PC-3 (cell line): ENCODE measurements around the gene CAPZB. TPM values are rescaled to one million over a fixed set of nuclear protein-coding genes. Genes with fewer than 3 reads are reported as not detected.
A peak's percentile ranks its signal among the peaks of the same experiment; 100 is the strongest.

Experiments used
- ATAC-seq: fragments of 200-7000 bp; cut with Tn5 transposase; 2 replicates; pipeline ENCODE4 v1.9.1; 2020; ENCODE audit warnings: mild to moderate bottlenecking, moderate library complexity
- BruUV-seq: library from RNA; stranded (reverse); fragments of 400-500 nt; replicated peaks from 2 replicates; lab custom pipeline; 2021; lab: Mats Ljungman, UMichigan
- CTCF ChIA-PET: fragments of 300-600 bp; sonication (Branson Sonifier 250); formaldehyde crosslinking; loops from one replicate; lab custom pipeline; 2022; ENCODE audit warnings: antibody characterized with exemption; lab: Charles Lee
- POLR2A ChIA-PET: fragments of 300-600 bp; sonication (Branson Sonifier 250); formaldehyde crosslinking; loops from one replicate; lab custom pipeline; 2022; ENCODE audit warnings: antibody characterized with exemption; ENCODE audit not compliant: unreplicated experiment; lab: Charles Lee
- DNase-seq: peaks from one replicate; pipeline ENCODE4 v3.0.0-alpha.2; 2015
- H2AFZ ChIP-seq: fragments of 300-600 bp; sonication (generic); 2 replicates; pipeline ENCODE4 v1.6.0; 2016; ENCODE audit warnings: antibody characterized with exemption, low read length
- H3F3A ChIP-seq: fragments of 300-600 bp; sonication (generic); one replicate; pipeline ENCODE4 v1.6.0; 2017; ENCODE audit warnings: antibody characterized with exemption, low read length, control low read depth, mild to moderate bottlenecking; ENCODE audit not compliant: unreplicated experiment
- H3K27ac ChIP-seq: fragments of 300-600 bp; sonication (generic); 2 replicates; pipeline ENCODE4 v1.5.1; 2016; ENCODE audit warnings: mild to moderate bottlenecking, low read length
- H3K27me3 ChIP-seq: fragments of 300-600 bp; sonication (generic); 2 replicates; pipeline ENCODE4 v1.6.1; 2016; ENCODE audit warnings: low read length, mixed read lengths
- H3K36me3 ChIP-seq: fragments of 300-600 bp; sonication (generic); 2 replicates; pipeline ENCODE4 v1.6.1; 2016; ENCODE audit warnings: low read depth, mixed run types, low read length, mixed read lengths
- H3K4me1 ChIP-seq: fragments of 300-600 bp; sonication (generic); 2 replicates; pipeline ENCODE4 v1.5.1; 2016; ENCODE audit warnings: low read length; ENCODE audit not compliant: insufficient read depth
- H3K4me2 ChIP-seq: fragments of 300-600 bp; sonication (generic); 2 replicates; pipeline ENCODE4 v1.6.0; 2016; ENCODE audit warnings: low read length
- H3K4me3 ChIP-seq: fragments of 300-600 bp; sonication (generic); 2 replicates; pipeline ENCODE4 v1.5.1; 2016; ENCODE audit warnings: mild to moderate bottlenecking, low read length, mixed read lengths
- H3K79me2 ChIP-seq: fragments of 300-600 bp; sonication (generic); 2 replicates; pipeline ENCODE4 v1.6.1; 2017; ENCODE audit warnings: low read length, mixed read lengths
- H3K9ac ChIP-seq: fragments of 300-600 bp; sonication (generic); 2 replicates; pipeline ENCODE4 v1.6.0; 2016; ENCODE audit warnings: mild to moderate bottlenecking, low read length
- H3K9me2 ChIP-seq: fragments of 300-600 bp; sonication (generic); replicated peaks from 2 replicates; pipeline ENCODE4 v1.6.1; 2016; ENCODE audit warnings: mixed run types, low read length, mixed read lengths
- H3K9me3 ChIP-seq: fragments of 300-600 bp; sonication (generic); 2 replicates; pipeline ENCODE4 v1.6.1; 2016; ENCODE audit warnings: low read length, mixed read lengths
- H4K20me1 ChIP-seq: fragments of 300-600 bp; sonication (generic); 2 replicates; pipeline ENCODE4 v1.6.1; 2016; ENCODE audit warnings: low read length, mixed read lengths
- CTCF ChIP-seq: fragments of 300-600 bp; sonication (generic); conservative IDR thresholded peaks from 2 replicates; pipeline ENCODE4 v1.5.1; 2017; ENCODE audit warnings: antibody characterized with exemption, low read depth, mild to moderate bottlenecking, low read length
- EZH2 ChIP-seq: fragments of 300-600 bp; sonication (generic); IDR thresholded peaks from one replicate; pipeline ENCODE4 v1.6.1; 2017; ENCODE audit warnings: antibody characterized with exemption, mild to moderate bottlenecking, low read length; ENCODE audit not compliant: unreplicated experiment
- EZH2phosphoT487 ChIP-seq: fragments of 300-600 bp; sonication (generic); IDR thresholded peaks from 2 replicates; pipeline ENCODE4 v1.6.1; 2018; ENCODE audit warnings: mild to moderate bottlenecking, antibody characterized with exemption, low read length, borderline replicate concordance
- intact Hi-C: fragments of 100-400 bp; cut with micrococcal nuclease; formaldehyde crosslinking; loops from 2 replicates; pipeline ENCODE4 v1.9.0; 2023
- total RNA-seq: library from RNA; depleted of rRNA; stranded (reverse); fragments of >200 nt; gene quantifications from 2 replicates; pipeline ENCODE4 v1.2.3, GENCODE V29; 2014

The CAPZB gene
- total RNA-seq, 1 experiment from 2014 or later, result 86.7 TPM

DNA sequence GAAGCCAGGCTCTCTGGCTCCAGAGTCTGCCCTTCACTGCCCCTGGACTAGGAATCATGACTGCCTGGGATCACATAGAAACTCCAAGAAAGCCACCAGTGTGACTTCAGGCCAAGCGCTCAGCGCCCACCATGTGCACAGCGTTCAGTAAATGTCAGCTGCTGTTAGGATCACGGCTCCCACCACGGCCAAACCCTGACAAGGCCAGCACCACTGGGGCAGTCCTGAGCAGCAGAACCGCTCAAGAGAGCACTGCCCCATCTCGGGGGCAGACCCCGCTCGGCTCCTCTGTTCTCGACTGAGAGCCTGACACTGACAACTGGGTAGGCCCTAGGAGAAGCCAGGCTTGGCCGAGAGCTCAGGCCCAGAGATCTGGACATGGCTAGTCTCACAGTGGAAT is 10.0 kb downstream of the CAPZB start:
- no peak for DNase-seq
- intact Hi-C loops, result no loop called here
- Histone ChIP-seq H2AFZ (no peak overlapping the region), H3K27me3 (no peaks in the 10 kb centered on the region), H3K36me3 (no peaks in the 10 kb centered on the region; the same call in 1 of the 2 replicates), H3K4me1 (peaks cover 2% of the 10 kb centered on the region; the same call in 1 of the 2 replicates), H3K9me2 (no peaks in the 10 kb centered on the region), H3K27ac (no peak overlapping the region), H3K4me2 (no peak overlapping the region), H3K4me3 (no peak overlapping the region), H3K79me2 (peaks cover 97% of the 10 kb centered on the region), H3K9me3 (no peaks in the 10 kb centered on the region), H3K9ac (no peak overlapping the region), H4K20me1 (peaks cover 62% of the 10 kb centered on the region), H3F3A (no peaks in the 10 kb centered on the region)
- ATAC-seq, result no peak
- CTCF ChIA-PET, result no interaction called here
- TF ChIP-seq EZH2phosphoT487 (no peak), EZH2 (no peak), CTCF (no peak)
- no TSS peak for BruUV-seq
- POLR2A ChIA-PET, result no interaction called here

- no TSS peak for BruUV-seq
- no peak overlapping the region for H2AFZ ChIP-seq
- no peaks in the 10 kb centered on the region for H3K27me3 ChIP-seq
- no peak overlapping the region for H3K27ac ChIP-seq
- peaks cover 27% of the 10 kb centered on the region for H3K4me1 ChIP-seq
- CTCF ChIA-PET, result no interaction called here
- H3K4me3 ChIP-seq, result no peak overlapping the region
- TF ChIP-seq CTCF (no peak), EZH2phosphoT487 (no peak), EZH2 (no peak)
- ATAC-seq (no peak), DNase-seq (no peak)
- intact Hi-C loops, result no loop called here
- peaks cover 96% of the 10 kb centered on the region for H3K79me2 ChIP-seq
- no peaks in the 10 kb centered on the region for H3K36me3 ChIP-seq
- POLR2A ChIA-PET, result interaction anchor here (0.7 kb wide), 1 partner anchor 80 kb away, joined by 3 read pairs; no protein-coding TSS in a partner anchor
- no peaks in the 10 kb centered on the region for H3F3A ChIP-seq
- H4K20me1 ChIP-seq, result peaks cover 59% of the 10 kb centered on the region
- H3K4me2 ChIP-seq, result no peak overlapping the region
- H3K9me2 ChIP-seq, result no peaks in the 10 kb centered on the region
- no peaks in the 10 kb centered on the region for H3K9me3 ChIP-seq
- no peak overlapping the region for H3K9ac ChIP-seq
Measured at GRCh38 chr1:19472174-19472573, 13.2 kb downstream of the CAPZB start.

GRCh38 chr1:19469004-19469403 is 16.3 kb downstream of the CAPZB start:
- DNase-seq (no peak), ATAC-seq (no peak)
- H3K79me2 ChIP-seq, result peaks cover 94% of the 10 kb centered on the region
- H3K27ac ChIP-seq, result peak overlapping the region; percentile 20; the same call in 1 of the 2 replicates
- no peaks in the 10 kb centered on the region for H3F3A ChIP-seq
- H4K20me1 ChIP-seq, result peaks cover 51% of the 10 kb centered on the region
- BruUV-seq, result no TSS peak
- CTCF ChIA-PET, result interaction anchor here (0.7 kb wide), 1 partner anchor 35 kb away, joined by 5 read pairs; no protein-coding TSS in a partner anchor
- H2AFZ ChIP-seq, result no peak overlapping the region
- peak overlapping the region; percentile 45; the same call in 1 of the 2 replicates for H3K4me2 ChIP-seq
- TF ChIP-seq EZH2, result no peak
- no peak for TF ChIP-seq EZH2phosphoT487
- TF ChIP-seq CTCF, result no peak
- intact Hi-C loops, result no loop called here
- no peaks in the 10 kb centered on the region for H3K9me3 ChIP-seq
- peaks cover 27% of the 10 kb centered on the region for H3K4me1 ChIP-seq
- H3K9me2 ChIP-seq, result no peaks in the 10 kb centered on the region
- POLR2A ChIA-PET, result interaction anchor here (0.7 kb wide), 1 partner anchor 17 kb away, joined by 3 read pairs; the partner anchor contains the start of gene CAPZB
- H3K36me3 ChIP-seq, result 0 out of 2 replicates have a peak, but pooled peaks cover 3% of the 10 kb centered on the region
- no peaks in the 10 kb centered on the region for H3K27me3 ChIP-seq
- H3K4me3 ChIP-seq, result no peak overlapping the region
- no peak overlapping the region for H3K9ac ChIP-seq
